A549 (cell line): Measurements from ENCODE around the gene CNOT6.

Experiments used
- BHLHE40 ChIP-seq: IDR thresholded peaks from 2 replicates; pipeline ENCODE4 v1.6.1; 2012; ENCODE audit warnings: low read depth, low read length, inconsistent platforms
- CHD4 ChIP-seq: fragments of 200-600 bp; sonication (generic); IDR thresholded peaks from 2 replicates; pipeline ENCODE4 v1.6.1; 2016; ENCODE audit warnings: antibody characterized with exemption, mild to moderate bottlenecking, borderline replicate concordance
- CTCF ChIP-seq: fragments of >200 bp; sonication (Bioruptor Twin); formaldehyde crosslinking; IDR thresholded peaks from 3 replicates; pipeline ENCODE4 v1.5.1; 2016
- JUN ChIP-seq, 2 experiments: fragments of >200 bp; sonication (Bioruptor Twin); formaldehyde crosslinking; IDR thresholded peaks; 2 replicates in 1 of 2; 3 replicates in 1 of 2; pipeline ENCODE4 v1.6.1; 2016 to 2017
- MYC ChIP-seq: IDR thresholded peaks from 2 replicates; pipeline ENCODE4 v1.6.1; 2012; ENCODE audit warnings: mild to moderate bottlenecking, inconsistent platforms, low read length, improper control_type of control experiment, borderline replicate concordance
- NPAS2 ChIP-seq: fragments of 250-450 bp; sonication (Bioruptor Pico); IDR thresholded peaks from 2 replicates; pipeline ENCODE4 v1.8.0; 2022; ENCODE audit warnings: mild to moderate bottlenecking, moderate library complexity, borderline replicate concordance
- PHF8 ChIP-seq: fragments of 200-600 bp; sonication (generic); IDR thresholded peaks from 2 replicates; pipeline ENCODE4 v1.6.1; 2016; ENCODE audit warnings: low read depth, mild to moderate bottlenecking, antibody characterized with exemption, moderate library complexity, borderline replicate concordance
- POLR2A ChIP-seq: IDR thresholded peaks from 2 replicates; pipeline ENCODE4 v1.6.1; 2012; ENCODE audit warnings: mild to moderate bottlenecking, low read length
- RAD21 ChIP-seq, 2 experiments: fragments of >200 bp in 1 of 2; sonication (Bioruptor Twin) in 1 of 2; formaldehyde crosslinking in 1 of 2; IDR thresholded peaks in 1 of 2; conservative IDR thresholded peaks in 1 of 2; 2 replicates in 1 of 2; 3 replicates in 1 of 2; pipeline ENCODE4 v1.6.1; 2012 to 2018; ENCODE audit warnings: inconsistent platforms in 1 of 2
- RCOR1 ChIP-seq: fragments of 150-350 bp; IDR thresholded peaks from 2 replicates; pipeline ENCODE4 v1.6.1; 2014; ENCODE audit warnings: antibody characterized with exemption, low read length, low read depth
- REST ChIP-seq: fragments of 200-600 bp; sonication (generic); IDR thresholded peaks from 2 replicates; pipeline ENCODE4 v1.6.1; 2016; ENCODE audit warnings: antibody characterized with exemption, mild to moderate bottlenecking, moderate library complexity
- RFX5 ChIP-seq: fragments of 450-650 bp; IDR thresholded peaks from 2 replicates; pipeline ENCODE4 v1.7.1; 2014; ENCODE audit warnings: antibody characterized with exemption, mild to moderate bottlenecking, moderate library complexity
- RNF2 ChIP-seq: fragments of 200-600 bp; sonication (generic); IDR thresholded peaks from 2 replicates; pipeline ENCODE4 v1.6.1; 2016; ENCODE audit warnings: low read depth, mild to moderate bottlenecking, antibody characterized with exemption, moderate library complexity, borderline replicate concordance
- TF ChIP-seq, protein P1 (sequence below): IDR thresholded peaks from 2 replicates; pipeline ENCODE4 v1.6.1; 2012

DNA sequence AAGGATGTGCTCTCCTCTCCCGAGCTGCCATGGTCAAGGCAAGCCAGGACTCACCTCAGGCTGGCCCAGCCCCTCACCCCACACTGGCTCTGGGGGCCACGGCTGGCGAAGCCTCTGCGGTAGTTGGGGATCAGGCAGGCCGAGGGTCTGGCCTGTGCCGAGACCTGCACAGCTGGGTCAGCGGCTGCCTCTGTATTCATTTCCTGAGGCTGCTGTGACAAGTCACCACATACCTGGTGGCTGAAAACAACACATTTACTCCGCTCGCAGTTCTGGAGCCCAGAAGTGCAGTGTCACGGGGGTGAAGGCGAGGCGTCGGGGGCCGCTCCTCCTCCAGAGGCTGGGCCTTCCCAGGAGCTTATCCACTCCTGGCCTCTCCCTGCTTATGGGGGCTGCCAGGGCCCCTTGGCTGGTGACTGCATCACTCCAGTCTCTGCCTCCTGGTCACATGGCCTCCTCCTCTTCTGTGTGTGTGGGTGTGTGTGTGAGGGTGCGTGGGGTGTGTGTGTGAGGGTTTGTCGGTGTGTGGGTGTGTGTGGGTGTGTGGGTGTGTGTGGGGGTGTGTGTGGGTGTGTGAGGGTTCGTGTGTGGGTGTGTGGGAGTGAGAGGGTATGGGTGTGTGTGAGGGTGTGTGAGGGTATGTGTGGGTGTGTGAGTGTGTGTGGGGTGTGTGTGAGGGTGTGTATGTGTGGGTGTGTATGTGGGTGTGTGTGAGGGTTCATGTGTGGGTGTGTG, 100.3 kb downstream of the CNOT6 start:
- TF ChIP-seq, protein P1, sequence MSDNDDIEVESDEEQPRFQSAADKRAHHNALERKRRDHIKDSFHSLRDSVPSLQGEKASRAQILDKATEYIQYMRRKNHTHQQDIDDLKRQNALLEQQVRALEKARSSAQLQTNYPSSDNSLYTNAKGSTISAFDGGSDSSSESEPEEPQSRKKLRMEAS: no peak
- TF ChIP-seq PHF8 (no peak), RCOR1 (no peak), RAD21 (conservative IDR thresholded peaks at IDR 0.05 in 1 of 2, IDR thresholded peaks at IDR 0.05 in 1 of 2) (no peak), BHLHE40 (no peak), MYC (no peak), RFX5 (no peak), CTCF (no peak), CHD4 (no peak), NPAS2 (CRISPR knock-in tag) (no peak), JUN (IDR thresholded peaks at IDR 0.05) (no peak), POLR2A (no peak), RNF2 (no peak), REST (no peak)
